SKM-1 treated with dmso at 0.1 percent for 144 hours (cell line): Measurements from ENCODE around the gene FASN.
A peak's percentile ranks its signal among the peaks of the same experiment; 100 is the strongest.

ENCODE experiments used
- DNase-seq: peaks from one replicate; lab custom pipeline; 2025; ENCODE audit not compliant: unreplicated experiment; lab: John Stamatoyannopoulos, UW

Gene FASN

DNA sequence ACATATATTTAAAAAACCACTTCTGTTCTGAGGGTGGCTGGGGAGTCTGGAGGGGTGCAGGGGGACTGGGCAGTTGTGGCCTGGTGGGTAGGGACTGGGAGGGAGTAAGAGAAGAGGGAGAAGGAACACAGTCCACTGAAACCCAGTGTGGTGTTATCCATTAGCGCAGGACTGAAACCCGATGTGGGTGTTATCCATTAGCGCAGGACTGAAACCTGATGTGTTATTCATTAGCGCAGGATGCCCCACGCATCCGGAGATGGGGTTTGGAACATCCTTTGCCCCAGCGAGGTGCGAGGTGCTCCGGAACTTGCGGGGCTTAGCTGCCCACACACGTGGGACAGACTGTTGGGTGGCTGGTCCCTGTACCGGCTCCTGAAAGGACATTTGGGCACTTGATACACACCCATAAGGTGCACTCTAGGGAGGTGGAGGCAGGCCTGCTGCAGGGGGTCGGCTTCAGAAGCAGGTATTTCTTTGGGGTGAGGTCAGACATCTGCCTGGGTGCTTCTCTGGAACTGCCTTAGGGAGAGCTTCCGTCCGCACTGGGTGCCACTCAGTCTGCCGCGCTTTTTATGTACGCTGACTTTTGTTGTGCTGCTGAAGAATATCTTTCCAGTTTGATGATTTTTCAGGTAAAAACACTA is 20.3 kb upstream of the FASN start:
- no peak for DNase-seq

DNA sequence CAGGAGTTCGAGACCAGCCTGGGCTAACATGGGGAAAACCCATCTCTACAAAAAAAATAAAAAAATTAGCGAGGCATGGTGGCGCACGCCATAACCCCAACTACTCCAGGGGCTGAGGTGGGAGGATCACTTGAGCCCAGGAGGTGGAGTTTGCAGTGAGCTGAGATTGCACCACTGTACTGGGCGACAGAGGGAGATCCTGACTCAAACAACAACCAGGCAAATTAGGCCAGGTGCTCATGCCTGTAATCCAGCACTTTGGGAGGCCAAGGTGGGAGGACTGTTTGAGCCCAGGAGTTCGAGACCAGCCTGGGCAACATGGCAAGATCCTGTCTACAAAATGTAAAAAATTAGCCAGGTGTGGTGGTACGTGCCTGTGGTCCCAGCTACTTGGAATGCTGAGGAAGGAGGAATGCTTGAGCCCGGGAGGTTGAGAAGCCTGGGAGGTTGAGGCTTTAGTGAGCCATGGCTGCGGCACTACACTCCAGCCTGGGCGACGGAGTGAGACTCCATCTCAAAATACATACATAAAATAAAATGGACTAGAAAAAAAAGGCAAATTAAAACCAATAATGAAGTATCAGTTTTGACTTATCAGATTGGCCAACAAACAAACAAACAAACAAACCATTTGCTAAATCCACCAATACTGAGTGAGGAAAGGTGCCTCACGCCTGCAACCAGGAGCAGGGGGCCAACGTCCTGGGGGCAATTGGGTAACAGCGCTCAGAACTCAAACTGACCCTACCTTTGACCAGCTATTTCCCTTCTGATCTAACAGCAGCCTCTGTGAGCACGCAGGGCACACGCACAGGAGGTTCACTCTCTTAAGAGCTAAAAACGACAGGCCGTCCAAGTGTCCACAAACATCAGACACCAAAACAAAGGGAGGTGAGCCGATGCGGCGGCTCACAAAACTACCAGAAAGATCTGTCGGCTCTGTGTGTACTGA is 19.4 kb upstream of the FASN start:
- no peak for DNase-seq

DNA sequence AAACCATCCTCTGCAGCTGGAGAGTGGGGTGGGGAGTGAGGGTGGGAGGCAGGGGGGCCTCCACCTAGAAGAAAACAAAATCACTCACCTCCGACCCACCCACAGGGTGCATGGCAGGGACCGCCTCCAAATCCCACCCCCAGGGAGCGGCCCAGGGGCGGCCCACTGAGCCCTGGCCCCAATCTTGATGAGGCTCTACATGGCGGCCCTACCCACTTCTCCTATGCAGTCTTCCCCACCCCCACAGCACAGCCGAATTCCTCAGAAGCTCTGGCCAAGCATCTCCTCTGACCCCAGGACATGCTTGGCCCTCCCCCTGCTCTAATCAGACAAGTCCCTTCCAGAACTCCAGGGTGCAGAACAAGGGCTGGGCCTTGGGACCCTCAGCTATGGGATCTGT is 18.2 kb upstream of the FASN start:
- DNase-seq, result no peak

DNA sequence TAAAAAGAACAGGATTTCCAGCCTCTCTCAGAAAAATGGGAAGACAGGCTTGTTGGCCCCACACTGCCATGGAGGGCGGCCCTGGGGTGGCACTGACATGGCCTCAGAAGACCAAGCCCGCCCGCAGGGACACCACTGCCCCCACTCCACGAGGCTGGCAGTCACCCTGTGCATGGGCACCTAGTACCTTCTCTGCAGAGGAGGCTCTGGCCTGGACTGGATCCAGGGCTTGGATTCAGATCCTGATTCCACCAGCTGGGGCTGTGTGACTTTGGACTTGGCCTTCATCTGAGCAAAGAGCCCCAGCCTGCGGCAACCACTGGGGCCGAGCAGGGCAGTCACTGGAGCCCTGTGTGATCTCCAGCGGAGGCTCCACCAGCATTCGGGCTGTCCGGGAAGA is 16.8 kb upstream of the FASN start:
- DNase-seq, result no peak

DNA sequence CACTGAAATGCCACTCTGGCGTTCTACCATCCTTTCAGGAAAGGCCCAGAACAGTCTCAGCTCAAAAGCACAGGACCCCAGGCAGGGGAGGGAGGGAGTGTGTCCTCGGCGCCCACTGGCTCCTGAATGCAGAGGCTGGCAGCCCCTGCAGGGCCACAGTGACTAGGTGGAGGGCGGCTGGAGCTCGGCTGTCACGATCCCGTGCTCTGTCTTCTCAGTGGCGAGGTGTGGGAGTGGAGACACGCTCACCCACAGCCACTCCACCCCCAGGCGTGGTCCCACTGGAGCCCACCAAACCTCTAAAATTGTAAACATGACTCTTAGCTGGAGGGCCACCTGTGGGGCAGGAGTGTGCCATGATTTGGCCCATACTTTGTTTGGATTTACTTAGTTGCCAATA is 16.4 kb upstream of the FASN start:
- no peak for DNase-seq

DNA sequence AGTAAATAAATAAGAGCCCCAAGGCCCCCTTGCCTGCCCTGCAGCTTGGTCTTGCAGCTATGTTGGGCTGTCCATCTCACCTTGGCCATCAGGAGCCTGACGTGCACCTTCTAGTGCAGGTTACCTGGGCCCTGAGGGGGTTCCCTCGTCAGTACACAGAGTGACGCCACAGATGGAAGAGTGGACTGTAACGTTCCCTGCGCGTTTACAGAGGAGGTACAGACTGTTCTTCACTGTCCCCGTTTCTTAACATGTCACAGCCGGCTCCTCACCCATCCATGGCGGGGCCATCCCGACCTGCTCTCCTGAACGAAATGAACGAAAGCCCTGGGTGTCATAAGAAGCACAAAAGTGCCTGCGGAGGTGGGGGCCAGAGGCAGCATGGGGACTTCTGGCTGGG is 15.9 kb upstream of the FASN start:
- no peak for DNase-seq

DNA sequence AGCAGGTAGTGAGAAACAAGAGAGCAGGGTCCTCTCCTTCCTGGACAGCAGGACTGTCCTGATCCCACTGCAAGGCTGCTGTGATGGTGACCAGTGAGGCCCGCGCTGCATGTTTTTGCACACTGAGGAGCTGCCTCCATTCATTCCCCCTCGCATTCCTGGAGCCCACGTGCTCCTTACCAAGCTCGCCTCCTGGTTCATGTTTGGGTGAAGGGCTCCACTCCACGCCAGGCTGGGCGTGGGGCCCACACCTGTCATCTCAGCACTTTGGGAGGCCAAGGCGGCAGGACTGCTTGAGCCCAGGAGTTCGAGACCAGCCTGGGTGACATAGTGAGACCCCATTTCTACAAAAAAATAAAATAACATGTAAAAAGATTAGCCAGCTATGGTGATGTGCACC is 15.4 kb upstream of the FASN start:
- DNase-seq, result no peak

DNA sequence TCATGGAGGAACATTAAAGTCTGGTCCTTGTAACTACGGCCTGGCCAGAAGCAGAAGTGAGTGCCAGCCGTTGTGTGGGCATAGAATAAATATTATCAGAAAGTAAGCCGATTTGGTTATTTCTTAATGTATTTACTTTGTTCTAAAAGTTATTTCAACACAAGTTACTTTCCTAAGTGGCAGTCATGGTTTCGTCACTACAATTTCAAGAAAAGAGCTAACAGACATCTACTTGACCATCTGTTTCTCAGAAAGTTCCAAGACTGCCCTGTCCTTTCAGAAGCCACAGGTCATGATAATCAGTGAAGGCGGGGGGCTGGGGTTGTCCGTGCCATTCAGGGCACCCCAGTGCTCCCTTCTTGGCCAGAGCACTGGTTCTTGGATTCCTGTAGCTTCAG is 14.9 kb upstream of the FASN start:
- DNase-seq, result no peak

DNA sequence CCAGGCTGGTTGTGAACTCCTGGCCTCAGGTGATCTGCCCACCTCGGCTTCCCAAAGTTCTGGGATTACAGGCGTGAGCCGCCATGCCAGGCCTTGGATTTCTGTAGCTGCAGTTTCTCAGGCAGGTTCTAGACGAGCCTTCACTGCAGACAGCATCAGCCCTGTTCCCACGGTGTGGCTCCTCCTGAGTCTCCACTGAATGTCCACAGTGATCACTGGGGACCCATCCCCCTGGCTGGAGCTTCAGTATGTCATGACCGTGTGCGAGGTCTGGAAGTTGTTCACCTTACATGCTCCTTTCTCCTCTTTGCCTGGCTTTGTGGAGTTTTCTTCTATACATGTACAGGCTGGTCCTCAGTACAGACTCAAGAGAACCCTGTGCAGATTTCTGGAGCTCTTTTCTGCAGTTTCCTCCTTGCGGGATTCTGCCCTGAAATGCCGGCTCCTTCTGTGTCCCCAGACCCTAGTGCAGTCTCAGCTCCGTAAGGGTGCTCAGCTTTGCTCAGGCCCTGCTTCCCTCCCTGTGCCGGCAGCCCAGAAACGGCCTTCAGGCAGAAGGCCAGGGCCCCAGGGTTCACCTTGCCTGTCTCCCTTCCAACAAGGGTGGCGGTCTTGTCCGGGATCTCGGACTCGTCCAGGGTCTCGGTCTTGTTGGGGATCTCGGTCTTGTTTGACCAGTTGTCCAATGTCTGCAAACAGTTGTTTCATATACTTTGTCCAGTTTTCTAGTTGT is 14.3 kb upstream of the FASN start:
- no peak for DNase-seq

DNA sequence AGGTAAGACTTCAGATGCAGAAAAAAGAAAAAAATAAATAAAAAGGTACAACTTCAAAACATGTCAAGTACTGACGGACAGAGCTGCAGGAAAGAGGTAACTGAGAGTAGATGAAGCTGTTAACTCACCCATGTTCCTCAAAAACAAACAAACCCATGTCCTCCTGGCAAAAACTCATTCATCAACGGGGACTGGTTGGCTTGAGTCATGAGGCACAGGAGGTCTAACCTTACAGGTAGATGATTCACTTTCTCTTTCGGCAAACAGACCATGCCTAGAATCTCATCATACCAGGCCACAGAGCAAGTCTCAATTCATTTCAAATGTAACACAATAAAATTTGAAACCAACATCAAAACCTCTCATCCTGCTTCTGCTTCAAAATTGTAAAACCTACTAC is 12.3 kb upstream of the FASN start:
- DNase-seq, result no peak

DNA sequence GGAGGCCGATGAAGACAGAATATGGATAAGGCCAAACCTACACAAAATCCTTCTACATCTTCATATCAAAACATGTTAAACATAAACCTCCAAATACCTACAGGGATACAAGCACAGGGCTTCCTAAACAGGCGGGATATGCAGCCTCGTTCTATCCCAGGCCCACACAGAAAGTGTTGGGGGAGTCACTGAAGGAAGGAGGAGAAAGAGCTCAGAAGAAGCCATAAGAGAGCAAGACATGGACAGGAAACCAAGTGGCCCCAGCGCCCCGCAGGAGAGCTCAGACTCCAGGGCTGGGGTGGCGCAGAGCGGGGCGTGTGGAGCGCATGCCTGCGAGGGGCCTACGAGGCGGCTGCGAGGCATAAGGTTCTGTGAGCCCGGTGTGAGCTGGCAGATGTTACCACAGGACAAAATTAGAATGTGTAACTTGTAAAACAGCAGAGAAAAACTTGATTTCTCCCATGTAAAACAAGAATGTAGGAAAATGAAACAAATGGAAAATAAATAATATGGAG is 11.0 kb upstream of the FASN start:
- DNase-seq, result no peak

DNA sequence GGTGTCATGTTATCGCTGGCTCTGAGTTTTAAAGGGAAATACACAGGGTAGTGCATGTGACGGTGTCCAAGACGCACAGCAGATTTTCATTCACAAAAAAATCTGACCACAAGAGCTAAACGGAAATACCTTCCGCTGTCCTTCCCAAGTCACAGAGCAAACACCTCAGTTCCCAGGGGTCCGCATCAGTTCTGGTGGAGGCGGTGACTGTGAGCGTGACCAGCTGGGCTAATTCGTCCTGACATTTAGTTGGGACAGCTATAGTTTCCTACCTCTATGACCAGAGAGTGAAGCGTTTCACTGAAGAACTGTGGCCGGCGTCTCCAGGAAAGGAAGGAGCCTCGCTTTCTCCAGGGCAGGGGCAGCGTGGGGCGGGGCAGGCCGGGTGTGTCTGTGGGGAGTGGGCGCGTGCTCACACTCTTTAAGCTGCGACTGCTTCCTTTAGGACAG is 10.5 kb upstream of the FASN start:
- DNase-seq, result no peak

DNA sequence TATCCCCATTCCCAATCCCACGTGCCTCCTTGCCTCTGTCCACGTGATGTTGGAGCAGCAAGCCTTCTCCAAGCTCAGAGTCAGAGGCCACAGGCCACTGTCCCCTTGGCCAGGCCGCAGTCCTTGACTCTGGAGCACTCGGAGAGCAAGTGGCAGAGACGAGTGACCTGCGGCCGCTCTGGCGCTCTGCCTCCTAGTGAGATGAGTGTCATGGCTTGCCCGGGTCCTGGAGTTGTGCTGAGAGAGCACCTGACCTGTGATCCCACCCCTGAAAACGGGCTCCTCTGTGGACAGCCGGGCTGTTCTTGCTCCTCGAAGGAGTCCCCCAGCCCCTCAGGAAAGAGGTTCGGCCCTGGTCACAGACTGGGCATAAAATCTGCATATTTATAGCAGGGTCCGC is 10.0 kb upstream of the FASN start:
- no peak for DNase-seq

DNA sequence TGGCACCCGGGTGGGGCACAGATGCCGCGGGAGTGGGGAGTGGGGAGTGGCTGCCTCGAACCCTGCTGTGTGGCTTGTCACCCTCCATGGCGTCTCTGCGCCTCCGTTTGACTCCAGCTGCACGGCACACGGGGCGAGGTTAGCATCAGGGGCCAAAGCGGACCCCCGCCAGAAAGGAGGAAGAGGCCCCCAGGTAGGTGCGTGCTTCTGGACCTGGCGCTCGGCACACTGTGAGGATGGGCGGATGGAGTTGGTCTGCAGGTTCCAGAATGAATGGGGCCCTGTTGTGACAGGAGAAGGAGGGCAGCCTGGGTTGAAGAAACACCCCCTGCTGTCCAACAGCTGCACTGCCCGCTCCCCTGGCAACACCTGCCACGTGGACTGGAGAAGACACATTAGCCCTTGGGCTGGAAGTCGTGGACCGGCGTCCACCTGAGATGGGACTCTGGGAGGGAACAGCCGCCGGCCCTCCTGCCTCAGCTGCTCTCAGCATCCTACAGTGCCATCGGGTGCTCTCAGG is 9.4 kb upstream of the FASN start:
- peak; percentile 6 for DNase-seq

DNA sequence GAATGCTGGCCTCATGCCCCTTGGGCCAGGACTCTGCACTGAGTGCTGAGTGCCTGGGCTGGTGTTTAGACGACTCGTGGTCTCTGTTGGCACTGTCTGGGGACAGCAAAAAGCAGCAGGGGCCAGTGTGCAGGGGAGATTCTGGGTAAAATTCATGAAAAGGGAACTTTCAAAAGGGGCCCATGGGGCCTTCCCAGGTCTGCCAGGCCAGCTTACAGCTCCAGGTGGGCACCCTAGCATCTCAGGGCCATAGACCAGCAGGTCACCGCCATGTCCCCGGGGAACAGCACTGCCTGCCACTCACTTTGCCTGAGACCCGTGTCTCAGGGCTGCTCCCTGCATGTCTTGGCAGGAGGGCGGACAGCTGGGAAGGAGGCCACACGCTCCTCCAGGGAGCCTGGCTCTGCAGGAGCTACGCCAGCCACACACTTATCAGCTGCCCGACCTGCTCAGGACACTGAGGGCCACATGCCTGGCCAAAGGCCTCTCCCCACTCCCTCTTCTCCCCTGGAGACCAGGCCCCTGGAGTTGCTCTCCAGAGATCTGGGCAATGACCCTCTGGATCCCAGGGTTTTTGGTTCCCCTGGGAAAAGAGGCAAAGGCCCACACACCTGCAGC is 8.8 kb upstream of the FASN start:
- peak; percentile 49 for DNase-seq

DNA sequence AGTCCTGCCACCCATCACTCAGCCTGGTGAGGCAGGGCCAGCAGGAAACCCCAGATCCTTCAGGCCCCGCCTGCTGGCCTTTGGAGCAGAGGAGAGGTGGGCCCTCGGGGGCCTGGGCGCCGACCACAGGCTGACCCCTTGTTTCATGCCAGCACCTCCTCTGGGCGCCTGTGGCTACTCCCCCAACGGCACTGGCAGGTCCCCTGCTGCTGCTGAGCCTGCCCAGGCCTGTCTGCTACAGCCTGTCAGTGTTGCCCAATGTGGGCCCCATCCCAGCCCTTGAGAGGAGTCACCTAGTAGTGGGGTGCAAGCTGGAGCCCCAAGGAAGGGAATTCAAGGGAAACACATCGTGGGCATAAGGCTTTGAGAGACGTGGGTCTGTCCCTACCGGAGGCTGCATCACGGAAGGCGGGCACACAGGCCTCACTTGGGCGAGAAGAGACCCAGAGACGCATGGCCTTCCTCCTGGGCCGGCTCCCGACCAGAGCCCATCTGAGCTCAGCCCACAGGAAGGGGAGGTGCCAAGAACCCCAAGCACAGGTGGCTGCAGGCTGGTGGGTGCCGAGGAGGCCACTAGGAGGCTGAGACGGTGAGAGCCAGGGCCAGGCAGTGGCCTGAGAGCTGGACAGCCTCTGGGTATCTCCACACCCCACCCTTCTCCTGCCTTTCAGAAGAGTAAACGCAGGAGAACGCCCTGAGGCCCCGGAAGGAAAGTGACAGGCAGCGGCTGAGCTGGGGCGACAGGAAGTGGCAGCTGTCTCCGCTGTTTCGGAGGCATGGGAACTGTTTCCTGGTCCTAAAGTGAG is 8.0 kb upstream of the FASN start:
- DNase-seq, result peak; percentile 81

DNA sequence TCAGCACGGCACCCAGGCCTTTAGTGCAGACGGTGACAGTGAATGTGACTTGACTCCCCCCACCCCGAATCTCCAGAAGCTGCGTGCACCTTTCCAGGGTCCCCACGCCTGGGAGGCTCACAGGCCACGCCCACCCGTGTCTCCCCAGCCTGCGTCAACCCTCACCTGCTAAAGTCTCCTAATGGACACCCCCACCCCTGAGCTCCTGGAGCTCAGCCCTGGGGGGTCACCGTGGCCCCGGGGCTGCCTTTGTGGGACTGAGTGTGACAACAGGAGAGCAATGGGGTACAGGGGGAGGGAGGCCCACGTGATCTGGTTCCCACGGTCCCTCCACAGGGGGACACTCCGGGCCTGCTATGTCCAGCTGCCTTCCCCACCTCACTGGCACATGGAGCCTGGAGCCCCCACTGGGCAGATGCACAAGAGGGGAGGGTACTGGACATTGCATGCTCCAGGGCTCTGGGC is 7.4 kb upstream of the FASN start:
- no peak for DNase-seq

DNA sequence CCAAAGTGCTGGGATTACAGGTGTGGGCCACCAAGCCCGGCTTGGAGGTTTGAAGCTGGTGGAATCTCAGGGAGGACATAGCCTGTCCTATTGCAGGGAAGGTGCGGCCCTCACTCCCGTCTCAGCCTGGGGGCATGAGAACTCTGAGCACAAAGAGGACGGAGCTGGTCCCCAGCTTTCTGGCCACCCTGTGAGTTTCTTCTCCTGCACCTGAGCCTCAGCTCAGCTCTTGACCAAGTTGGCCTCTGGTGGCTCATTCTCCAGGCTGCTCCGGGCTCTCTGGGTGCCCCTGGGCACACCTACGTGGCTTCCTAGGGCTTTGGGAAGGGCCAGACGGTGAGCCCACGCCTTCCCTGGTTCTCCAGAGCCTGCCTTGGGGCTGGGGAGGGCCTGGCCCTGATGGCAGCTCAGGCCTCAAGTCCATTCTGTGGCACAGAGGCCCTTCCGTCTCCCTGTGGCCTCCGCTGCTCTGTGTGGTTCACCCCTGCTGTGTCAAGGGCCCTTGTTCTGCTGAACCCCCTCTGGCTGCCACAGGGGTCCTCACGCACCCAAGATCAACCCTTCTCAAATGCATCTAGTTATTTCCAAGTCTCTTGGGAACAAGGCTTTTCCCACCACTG is 6.9 kb upstream of the FASN start:
- no peak for DNase-seq
